ENCODE results near the gene CACNA1E.
"Not testable (repeated sequence)": the region's sequence is repeated elsewhere in the genome, so short reads cannot be mapped to it uniquely, and the experiment has no call there.

CACNA1E gene

GRCh38 chr1:181541458-181541857, 58.1 kb downstream of the CACNA1E start:
- no peak for TF ChIP-seq JUND (IDR thresholded peaks at IDR 0.05; ENCODE audit: low read depth)
- DNase-seq (ENCODE audit: low read depth in 1 of 2, low spot score in 1 of 2), result no peak
- in situ Hi-C loops (cut with HindIII; ENCODE audit: low pct_unique_long_range_greater_than_20kb, low sequenced_read_pairs), result no loop called here

GRCh38 chr1:181541947-181542346, 58.6 kb downstream of the CACNA1E start:
- TF ChIP-seq JUND (IDR thresholded peaks at IDR 0.05; ENCODE audit: low read depth), result no peak
- no peak for DNase-seq (ENCODE audit: low read depth in 1 of 2, low spot score in 1 of 2)
- in situ Hi-C loops (cut with HindIII; ENCODE audit: low pct_unique_long_range_greater_than_20kb, low sequenced_read_pairs), result no loop called here

GRCh38 chr1:181542406-181542805, 59.1 kb downstream of the CACNA1E start:
- DNase-seq (ENCODE audit: low read depth in 1 of 2, low spot score in 1 of 2); in situ Hi-C loops (cut with HindIII; ENCODE audit: low pct_unique_long_range_greater_than_20kb, low sequenced_read_pairs): not testable (repeated sequence)

GRCh38 chr1:181545395-181545794, 62.1 kb downstream of the CACNA1E start:
- in situ Hi-C loops (cut with HindIII; ENCODE audit: low pct_unique_long_range_greater_than_20kb, low sequenced_read_pairs), result no loop called here
- DNase-seq (ENCODE audit: low read depth in 1 of 2, low spot score in 1 of 2), result no peak
- no peak for TF ChIP-seq JUND (IDR thresholded peaks at IDR 0.05; ENCODE audit: low read depth)

- no peak for DNase-seq (ENCODE audit: low read depth in 1 of 2, low spot score in 1 of 2)
- in situ Hi-C loops (cut with HindIII; ENCODE audit: low pct_unique_long_range_greater_than_20kb, low sequenced_read_pairs), result no loop called here
- TF ChIP-seq JUND (IDR thresholded peaks at IDR 0.05; ENCODE audit: low read depth), result no peak
Observed at GRCh38 chr1:181548497-181548896, 65.2 kb downstream of the CACNA1E start.

GRCh38 chr1:181551249-181551648, 67.9 kb downstream of the CACNA1E start:
- no peak for DNase-seq (ENCODE audit: low read depth in 1 of 2, low spot score in 1 of 2)
- no peak for TF ChIP-seq JUND (IDR thresholded peaks at IDR 0.05; ENCODE audit: low read depth)
- in situ Hi-C loops (cut with HindIII; ENCODE audit: low pct_unique_long_range_greater_than_20kb, low sequenced_read_pairs), result no loop called here

GRCh38 chr1:181551754-181552153, 68.4 kb downstream of the CACNA1E start:
- TF ChIP-seq JUND (IDR thresholded peaks at IDR 0.05; ENCODE audit: low read depth), result no peak
- no peak for DNase-seq (ENCODE audit: low read depth in 1 of 2, low spot score in 1 of 2)
- in situ Hi-C loops (cut with HindIII; ENCODE audit: low pct_unique_long_range_greater_than_20kb, low sequenced_read_pairs), result no loop called here

- DNase-seq (ENCODE audit: low read depth in 1 of 2, low spot score in 1 of 2), result no peak
- no peak for TF ChIP-seq JUND (IDR thresholded peaks at IDR 0.05; ENCODE audit: low read depth)
- in situ Hi-C loops (cut with HindIII; ENCODE audit: low pct_unique_long_range_greater_than_20kb, low sequenced_read_pairs), result no loop called here
Observed at GRCh38 chr1:181554465-181554864, 71.1 kb downstream of the CACNA1E start.

- DNase-seq (ENCODE audit: low read depth in 1 of 2, low spot score in 1 of 2), result no peak
- no peak for TF ChIP-seq JUND (IDR thresholded peaks at IDR 0.05; ENCODE audit: low read depth)
- in situ Hi-C loops (cut with HindIII; ENCODE audit: low pct_unique_long_range_greater_than_20kb, low sequenced_read_pairs), result no loop called here
Observed at GRCh38 chr1:181556631-181557030, 73.3 kb downstream of the CACNA1E start.

GRCh38 chr1:181557313-181557712, 74.0 kb downstream of the CACNA1E start:
- no peak for TF ChIP-seq JUND (IDR thresholded peaks at IDR 0.05; ENCODE audit: low read depth)
- in situ Hi-C loops (cut with HindIII; ENCODE audit: low pct_unique_long_range_greater_than_20kb, low sequenced_read_pairs), result no loop called here
- no peak for DNase-seq (ENCODE audit: low read depth in 1 of 2, low spot score in 1 of 2)

- DNase-seq (ENCODE audit: low read depth in 1 of 2, low spot score in 1 of 2), result no peak
- no peak for TF ChIP-seq JUND (IDR thresholded peaks at IDR 0.05; ENCODE audit: low read depth)
- in situ Hi-C loops (cut with HindIII; ENCODE audit: low pct_unique_long_range_greater_than_20kb, low sequenced_read_pairs), result no loop called here
Observed at GRCh38 chr1:181558416-181558815, 75.1 kb downstream of the CACNA1E start.

GRCh38 chr1:181559142-181559541, 75.8 kb downstream of the CACNA1E start:
- no peak for TF ChIP-seq JUND (IDR thresholded peaks at IDR 0.05; ENCODE audit: low read depth)
- DNase-seq (ENCODE audit: low read depth in 1 of 2, low spot score in 1 of 2), result no peak
- in situ Hi-C loops (cut with HindIII; ENCODE audit: low pct_unique_long_range_greater_than_20kb, low sequenced_read_pairs), result no loop called here

GRCh38 chr1:181562395-181562794, 79.1 kb downstream of the CACNA1E start:
- in situ Hi-C loops (cut with HindIII; ENCODE audit: low pct_unique_long_range_greater_than_20kb, low sequenced_read_pairs), result no loop called here
- DNase-seq (ENCODE audit: low read depth in 1 of 2, low spot score in 1 of 2), result no peak
- no peak for TF ChIP-seq JUND (IDR thresholded peaks at IDR 0.05; ENCODE audit: low read depth)

- no peak for DNase-seq (ENCODE audit: low read depth in 1 of 2, low spot score in 1 of 2)
- in situ Hi-C loops (cut with HindIII; ENCODE audit: low pct_unique_long_range_greater_than_20kb, low sequenced_read_pairs), result no loop called here
- TF ChIP-seq JUND (IDR thresholded peaks at IDR 0.05; ENCODE audit: low read depth), result no peak
Observed at GRCh38 chr1:181568736-181569135, 85.4 kb downstream of the CACNA1E start.

Data from T47D (cell line).